AG04449 (cell line): ENCODE measurements around the gene CASP10.

ENCODE experiments used
- CTCF ChIA-PET: fragments of 350-600 bp; formaldehyde crosslinking; extraction: SDS; loops from one replicate; lab custom pipeline; 2021; ENCODE audit warnings: antibody characterized with exemption; lab: Yijun Ruan, JAX
- POLR2A ChIA-PET: fragments of 400-600, 350-600 bp; formaldehyde crosslinking; extraction: SDS; loops from one replicate; lab custom pipeline; 2020; ENCODE audit warnings: antibody characterized with exemption, inconsistent platforms; lab: Yijun Ruan, JAX
- DNase-seq: peaks from one replicate; pipeline ENCODE4 v3.0.0-alpha.2; 2010; ENCODE audit warnings: low read depth, low spot score
- H3K4me3 ChIP-seq: 2 replicates; pipeline ENCODE4 v1.5.1; 2011; ENCODE audit warnings: low read depth, mild to moderate bottlenecking, control low read depth, low read length
- CTCF ChIP-seq: IDR thresholded peaks from one replicate; pipeline ENCODE4 v1.5.1; 2011; ENCODE audit warnings: mild to moderate bottlenecking, moderate library complexity, low read length, control low read depth, inconsistent platforms; ENCODE audit not compliant: insufficient read depth; ENCODE audit errors: missing control alignments

CASP10 gene

GRCh38 chr2:201254081-201254730 lies 71.3 kb downstream of the CASP10 start:
- ChIA-PET POLR2A (no interaction called here), CTCF (interaction anchor here (1.5 to 2.3 kb wide), 2 partner anchors 22 kb away, joined by 7 to 12 read pairs; no protein-coding TSS in a partner anchor)
- DNase-seq = no peak
- H3K4me3 ChIP-seq = no peak overlapping the region
- no peak for TF ChIP-seq CTCF

- POLR2A ChIA-PET = interaction anchor here (0.6 kb wide), 1 partner anchor 10 kb away, joined by 3 read pairs; no protein-coding TSS in a partner anchor
- CTCF ChIA-PET = interaction anchor here (1.5 to 2.3 kb wide), 2 partner anchors 19 to 23 kb away, joined by 4 to 12 read pairs; no protein-coding TSS in a partner anchor
These were observed 72.6 kb downstream of the CASP10 start for GRCh38 chr2:201255408-201256033.

GRCh38 chr2:201256082-201256481 lies 73.1 kb downstream of the CASP10 start:
- CTCF ChIA-PET = interaction anchor here (1.5 to 2.3 kb wide), 2 partner anchors 20 to 23 kb away, joined by 4 to 12 read pairs; no protein-coding TSS in a partner anchor
- no peak overlapping the region for H3K4me3 ChIP-seq
- no peak for DNase-seq
- POLR2A ChIA-PET = interaction anchor here (0.6 kb wide), 1 partner anchor 11 kb away, joined by 3 read pairs; no protein-coding TSS in a partner anchor
- TF ChIP-seq CTCF = no peak

More at GRCh38 chr2:201255408-201256033, 72.6 kb downstream of the CASP10 start:
- no peak overlapping the region for H3K4me3 ChIP-seq
- no peak for DNase-seq
- TF ChIP-seq CTCF = no peak

GRCh38 chr2:201257381-201257955 lies 74.5 kb downstream of the CASP10 start:
- ChIA-PET POLR2A (no interaction called here), CTCF (interaction anchor here (0.6 kb wide), 1 partner anchor 509 kb away, joined by 3 read pairs; no protein-coding TSS in a partner anchor)
- no peak for TF ChIP-seq CTCF
- peak overlapping the region; percentile 73 for H3K4me3 ChIP-seq
- DNase-seq = no peak

- ChIA-PET CTCF (interaction anchor here (0.6 to 2.0 kb wide), 3 partner anchors 23 to 509 kb away, joined by 3 to 7 read pairs (median 3); no protein-coding TSS in a partner anchor), POLR2A (no interaction called here)
- peak overlapping the region; percentile 73 for H3K4me3 ChIP-seq
- TF ChIP-seq CTCF = no peak
- DNase-seq = no peak
These were observed 75.2 kb downstream of the CASP10 start for GRCh38 chr2:201257956-201258665.
